ENCODE data around the gene ENPP4.
"Not testable (repeated sequence)": the region's sequence is repeated elsewhere in the genome, so short reads cannot be mapped to it uniquely, and the experiment has no call there.

Gene ENPP4

GRCh38 chr6:46131291-46131690 is 1.5 kb downstream of the ENPP4 start:
- not testable (repeated sequence) for DNase-seq (ENCODE audit: low read depth in 3 of 3)

GRCh38 chr6:46134216-46134615 is 4.4 kb downstream of the ENPP4 start:
- DNase-seq (ENCODE audit: low read depth in 3 of 3): no peak

- DNase-seq (ENCODE audit: low read depth in 3 of 3): no peak
Measured at GRCh38 chr6:46135176-46135575, 5.4 kb downstream of the ENPP4 start.

- DNase-seq (ENCODE audit: low read depth in 3 of 3): no peak
Measured at GRCh38 chr6:46136831-46137230, 7.0 kb downstream of the ENPP4 start.

- DNase-seq (ENCODE audit: low read depth in 3 of 3): no peak
Measured at GRCh38 chr6:46137387-46137786, 7.6 kb downstream of the ENPP4 start.

- no peak for DNase-seq (ENCODE audit: low read depth in 3 of 3)
Measured at GRCh38 chr6:46138281-46138680, 8.5 kb downstream of the ENPP4 start.

- no peak for DNase-seq (ENCODE audit: low read depth in 3 of 3)
Measured at GRCh38 chr6:46144270-46144669, 14.5 kb downstream of the ENPP4 start.

GRCh38 chr6:46149066-46149465 is 19.3 kb downstream of the ENPP4 start:
- not testable (repeated sequence) for DNase-seq (ENCODE audit: low read depth in 3 of 3)

- DNase-seq (ENCODE audit: low read depth in 3 of 3): no peak
Measured at GRCh38 chr6:46156701-46157100, 26.9 kb downstream of the ENPP4 start.

- DNase-seq (ENCODE audit: low read depth in 3 of 3): no peak
Measured at GRCh38 chr6:46159229-46159628, 29.4 kb downstream of the ENPP4 start.

GRCh38 chr6:46160102-46160501 is 30.3 kb downstream of the ENPP4 start:
- no peak for DNase-seq (ENCODE audit: low read depth in 3 of 3)

- peak; percentile 19 to 56 (median 21) for DNase-seq (ENCODE audit: low read depth in 3 of 3)
Measured at GRCh38 chr6:46170357-46171289, 40.8 kb downstream of the ENPP4 start, which contains the start of gene ENPP5. TSS of gene ENPP5 (minus strand) at chr6:46170980. CDS start at chr6:46168262, 2,718 bp downstream.

- DNase-seq (ENCODE audit: low read depth in 3 of 3): no peak
Measured at GRCh38 chr6:46172176-46172575, 42.4 kb downstream of the ENPP4 start.

GRCh38 chr6:46174904-46175303 is 45.1 kb downstream of the ENPP4 start:
- no peak for DNase-seq (ENCODE audit: low read depth in 3 of 3)

- DNase-seq (ENCODE audit: low read depth in 3 of 3): no peak
Measured at GRCh38 chr6:46175446-46175845, 45.7 kb downstream of the ENPP4 start.

- no peak for DNase-seq (ENCODE audit: low read depth in 3 of 3)
Measured at GRCh38 chr6:46175976-46176375, 46.2 kb downstream of the ENPP4 start.

- DNase-seq (ENCODE audit: low read depth in 3 of 3): no peak
Measured at GRCh38 chr6:46184114-46184513, 54.3 kb downstream of the ENPP4 start.

GRCh38 chr6:46186583-46186982 is 56.8 kb downstream of the ENPP4 start:
- no peak for DNase-seq (ENCODE audit: low read depth in 3 of 3)

GRCh38 chr6:46189726-46190125 is 59.9 kb downstream of the ENPP4 start:
- no peak for DNase-seq (ENCODE audit: low read depth in 3 of 3)

- DNase-seq (ENCODE audit: low read depth in 3 of 3): no peak
Measured at GRCh38 chr6:46190889-46191288, 61.1 kb downstream of the ENPP4 start.

- no peak for DNase-seq (ENCODE audit: low read depth in 3 of 3)
Measured at GRCh38 chr6:46191961-46192360, 62.2 kb downstream of the ENPP4 start.

Data from stimulated activated CD4-positive, alpha-beta T cell treated with anti-CD3 and anti-CD28 coated beads, TNF-alpha, amount 100 ng/mL, for 24 hours (primary cell).